HG03342 (cell line): ENCODE data around the gene MBLAC1.
"Not testable (repeated sequence)": the region's sequence is repeated elsewhere in the genome, so short reads cannot be mapped to it uniquely, and the experiment has no call there.

Experiments used
- ATAC-seq: cut with Tn5 transposase; IDR thresholded peaks from one replicate; pipeline ENCODE4 v1.9.1; 2021; ENCODE audit warnings: mild to moderate bottlenecking, moderate library complexity; ENCODE audit not compliant: unreplicated experiment

MBLAC1 gene

GRCh38 chr7:100122067-100122466 lies 4.7 kb upstream of the MBLAC1 start:
- ATAC-seq, result no peak

DNA sequence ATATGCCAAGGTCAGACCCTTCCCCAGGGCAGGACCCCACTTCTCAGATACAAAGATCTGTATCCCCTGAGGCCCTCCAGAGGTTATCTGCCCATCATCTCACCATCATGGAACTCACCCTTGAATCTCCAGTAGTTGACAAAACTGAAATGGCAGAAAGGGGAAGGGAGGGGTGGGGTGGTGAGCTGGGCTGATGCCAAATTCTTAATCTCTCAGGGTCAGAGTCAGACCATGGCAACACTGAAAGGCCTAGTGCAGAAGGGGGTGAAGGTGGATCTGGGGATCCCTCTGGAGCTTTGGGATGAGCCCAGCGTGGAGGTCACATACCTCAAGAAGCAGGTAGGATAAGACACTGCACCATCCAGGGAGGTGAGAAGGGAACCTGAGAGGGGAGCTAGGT lies 4.2 kb upstream of the MBLAC1 start:
- no peak for ATAC-seq

GRCh38 chr7:100124301-100125230 lies 2.2 kb upstream of the MBLAC1 start:
- ATAC-seq, result no peak

DNA sequence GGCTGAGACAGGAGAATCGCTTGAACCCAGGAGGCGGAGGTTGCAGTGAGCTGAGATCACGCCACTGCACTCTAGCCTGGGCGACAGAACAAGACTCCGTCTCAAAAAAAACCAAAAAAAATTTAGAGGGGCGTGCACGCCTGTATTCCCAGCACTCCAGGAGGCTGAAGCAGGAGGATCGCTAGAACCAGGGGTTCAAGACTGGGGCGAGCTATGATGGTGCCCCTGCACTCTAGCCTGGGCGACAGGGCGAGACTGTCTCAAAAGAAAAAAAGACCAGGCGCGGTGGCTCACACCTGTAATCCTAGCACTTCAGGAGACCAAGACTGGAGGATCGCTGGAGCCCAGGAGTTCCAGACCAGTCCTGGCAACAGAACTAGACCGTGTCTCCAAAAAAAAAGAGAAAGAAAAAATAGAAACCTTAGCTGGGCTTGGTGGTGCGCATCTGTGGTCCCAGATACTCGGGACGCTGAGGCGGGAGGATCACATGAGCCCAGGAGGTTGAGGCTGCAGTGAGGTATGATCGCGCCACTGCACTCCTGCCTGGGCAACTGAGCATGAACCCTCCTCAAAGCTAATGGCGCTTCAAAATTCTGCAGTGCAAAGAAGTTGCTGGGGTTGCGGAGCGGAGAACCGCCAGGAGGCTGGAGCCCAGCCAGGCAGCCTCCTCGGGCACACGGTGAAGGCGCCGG lies 382 bp upstream of the MBLAC1 start:
- no peak for ATAC-seq

DNA sequence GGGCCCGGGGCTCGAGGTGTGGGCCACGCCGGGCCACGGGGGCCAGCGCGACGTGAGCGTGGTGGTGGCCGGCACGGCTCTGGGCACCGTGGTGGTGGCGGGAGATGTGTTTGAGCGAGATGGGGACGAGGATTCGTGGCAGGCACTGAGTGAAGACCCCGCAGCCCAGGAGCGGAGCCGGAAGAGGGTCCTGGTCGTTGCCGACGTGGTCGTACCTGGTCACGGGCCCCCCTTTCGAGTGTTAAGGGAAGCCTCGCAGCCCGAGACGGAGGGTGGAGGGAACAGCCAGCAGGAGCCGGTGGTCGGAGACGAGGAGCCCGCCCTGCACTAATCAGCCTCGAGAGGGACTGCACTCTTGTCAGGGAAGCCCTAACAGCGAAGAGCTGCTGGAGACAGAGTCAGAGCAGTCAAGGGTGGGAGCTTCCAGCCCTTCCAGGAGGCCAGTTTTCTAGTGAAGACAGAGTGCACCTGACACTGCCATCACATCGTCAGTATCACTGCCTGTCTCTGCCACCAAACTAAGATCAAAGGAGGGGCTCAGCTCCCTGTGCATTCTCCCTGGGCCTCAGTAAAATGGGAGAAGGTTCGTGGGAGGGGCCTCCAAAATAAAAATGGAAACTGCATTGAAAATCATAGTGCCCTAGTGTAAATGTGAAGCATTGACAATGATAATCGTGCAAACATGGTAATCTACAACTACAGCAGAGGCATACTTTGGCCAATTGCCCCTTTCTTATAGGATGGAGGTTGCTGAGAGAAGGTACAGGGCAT lies 1.3 kb downstream of the MBLAC1 start:
- ATAC-seq, result no peak

DNA sequence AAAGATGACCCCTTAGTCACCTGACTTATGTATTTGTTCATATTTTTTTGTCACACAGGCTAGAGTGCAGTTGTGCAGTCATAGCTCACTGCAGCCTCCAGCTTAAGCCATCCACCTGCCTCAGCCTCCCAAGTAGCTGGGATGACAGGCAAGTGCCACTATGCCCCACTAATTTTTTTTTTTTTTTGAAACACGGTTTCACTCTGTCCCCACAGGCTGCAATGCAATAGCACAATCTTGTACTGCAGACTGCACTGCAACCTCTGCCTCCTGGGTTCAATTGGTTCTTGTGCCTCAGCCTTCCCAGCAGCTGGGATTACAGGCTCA lies 1.8 kb downstream of the MBLAC1 start:
- no peak for ATAC-seq

- not testable (repeated sequence) for ATAC-seq
Observed at GRCh38 chr7:100130220-100130607, 3.4 kb downstream of the MBLAC1 start.

DNA sequence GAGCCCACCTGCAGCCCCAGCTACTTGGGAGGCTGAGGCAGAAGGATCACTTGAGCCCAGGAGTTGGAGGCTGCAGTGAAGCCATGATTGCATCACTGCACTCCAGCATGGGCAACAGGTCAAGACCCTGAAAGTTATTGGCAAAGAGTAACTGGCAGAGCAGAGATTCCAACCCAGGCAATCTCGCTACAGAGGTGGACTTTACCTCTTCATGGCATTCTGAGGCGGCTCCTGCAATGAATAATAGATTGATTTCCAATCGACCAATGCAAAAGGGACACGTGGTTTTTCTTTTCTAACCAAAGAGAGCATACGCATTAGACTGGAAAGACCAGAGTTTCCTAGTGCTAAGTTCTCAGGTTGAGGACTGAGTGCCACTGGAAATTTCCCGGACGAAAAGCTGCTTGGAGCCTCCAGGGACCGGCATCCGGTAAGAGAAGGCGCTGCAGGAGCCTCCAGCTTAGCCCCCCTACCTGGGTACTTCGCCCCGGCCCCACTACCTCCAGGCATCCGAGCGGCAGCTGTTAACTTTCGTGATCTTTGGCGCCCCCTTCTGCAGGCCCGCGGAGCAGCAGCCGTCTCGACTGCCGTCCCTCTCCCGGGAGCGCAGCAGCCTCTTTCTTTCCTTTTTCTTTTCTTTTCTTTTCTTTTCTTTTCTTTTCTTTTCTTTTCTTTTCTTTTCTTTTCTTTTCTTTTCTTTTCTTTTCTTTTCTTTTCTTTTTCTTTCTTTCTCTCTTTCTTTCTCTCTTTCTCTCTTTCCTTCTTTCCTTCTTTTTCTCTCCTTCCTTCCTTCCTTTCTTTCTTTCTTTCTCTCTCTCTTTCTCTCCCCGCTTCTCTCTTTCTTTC lies 4.1 kb downstream of the MBLAC1 start:
- no peak for ATAC-seq

- ATAC-seq, result no peak
Observed at GRCh38 chr7:100132126-100132525, 5.4 kb downstream of the MBLAC1 start.

DNA sequence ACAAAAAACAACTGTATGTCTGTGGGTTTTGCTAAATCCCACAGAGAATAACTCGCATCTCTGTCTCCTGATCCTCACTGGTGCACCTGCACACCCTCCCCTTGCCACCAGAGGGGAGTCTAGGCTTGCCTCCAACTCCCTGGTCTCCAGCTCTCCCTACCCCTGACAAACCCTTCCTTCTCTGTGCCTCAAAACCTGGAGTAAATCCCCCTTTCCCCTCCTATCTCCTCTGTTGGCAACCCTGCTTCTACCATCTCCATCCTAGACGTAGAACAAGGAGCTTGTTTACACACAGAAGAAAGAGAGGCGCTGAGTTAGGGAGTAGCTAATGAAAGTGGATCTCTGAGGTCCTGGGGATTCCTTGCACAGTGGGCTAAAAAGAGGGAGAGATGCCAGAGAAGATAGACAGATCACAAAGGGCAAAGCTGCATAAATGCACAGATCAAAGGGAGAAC lies 6.0 kb downstream of the MBLAC1 start:
- peak; percentile 54 for ATAC-seq

- no peak for ATAC-seq
Observed at GRCh38 chr7:100137851-100138760, 11.3 kb downstream of the MBLAC1 start.

DNA sequence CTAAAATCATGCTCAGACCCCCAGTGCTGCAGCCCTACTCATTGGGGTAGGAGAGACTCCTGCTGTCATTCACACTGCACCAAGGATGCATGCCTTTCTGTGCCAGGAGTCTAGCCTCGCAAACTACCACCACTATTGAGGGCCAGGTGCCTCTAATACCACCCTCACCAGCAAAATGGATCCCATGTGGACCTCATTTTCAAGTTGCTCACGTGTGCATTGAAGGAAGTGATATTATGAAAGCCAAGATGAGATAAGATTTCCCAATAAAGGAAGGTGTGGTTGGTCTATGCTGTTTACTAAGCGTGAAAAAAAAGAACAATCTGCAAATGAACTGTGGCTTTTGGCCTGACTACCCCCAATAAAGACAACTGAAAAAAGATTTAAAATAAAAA lies 14.8 kb downstream of the MBLAC1 start:
- ATAC-seq, result no peak

DNA sequence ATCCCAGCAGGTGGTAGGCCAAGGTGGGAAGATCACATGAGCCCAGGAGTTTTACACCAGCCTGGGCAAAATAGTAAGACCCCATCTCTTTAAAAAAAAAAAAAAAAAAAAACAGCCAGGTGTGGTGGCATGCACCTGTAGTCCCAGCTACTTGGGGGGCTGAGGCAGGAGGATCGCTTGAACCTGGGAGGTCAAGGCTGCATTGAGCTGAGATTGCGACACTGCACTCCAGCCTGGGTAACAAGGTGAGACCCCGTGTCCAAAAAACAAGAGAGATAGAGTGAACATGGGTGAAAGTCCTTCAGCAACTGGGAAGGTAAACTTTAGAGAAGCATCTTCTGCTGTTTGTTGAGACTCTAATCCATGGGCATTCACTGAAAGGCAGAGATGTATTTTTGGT lies 15.7 kb downstream of the MBLAC1 start:
- no peak for ATAC-seq

DNA sequence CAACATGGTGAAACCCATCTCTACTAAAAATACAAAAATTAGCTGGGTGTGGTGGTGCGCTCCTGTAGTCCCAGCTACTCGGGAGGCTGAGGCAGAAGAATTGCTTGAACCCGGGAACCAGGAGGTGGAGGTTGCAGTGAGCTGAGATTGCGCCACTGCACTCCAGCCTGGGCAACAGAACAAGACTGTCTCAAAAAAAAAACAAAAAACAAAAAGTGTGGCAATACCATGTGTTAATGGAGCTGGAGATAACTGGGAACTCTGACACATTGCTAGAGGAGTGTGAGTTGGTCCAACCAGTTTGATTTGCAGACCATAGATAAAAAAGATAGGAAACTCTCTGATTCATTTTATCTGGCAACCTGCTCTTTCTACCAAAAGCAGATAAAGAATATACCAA lies 19.6 kb downstream of the MBLAC1 start:
- not testable (repeated sequence) for ATAC-seq

DNA sequence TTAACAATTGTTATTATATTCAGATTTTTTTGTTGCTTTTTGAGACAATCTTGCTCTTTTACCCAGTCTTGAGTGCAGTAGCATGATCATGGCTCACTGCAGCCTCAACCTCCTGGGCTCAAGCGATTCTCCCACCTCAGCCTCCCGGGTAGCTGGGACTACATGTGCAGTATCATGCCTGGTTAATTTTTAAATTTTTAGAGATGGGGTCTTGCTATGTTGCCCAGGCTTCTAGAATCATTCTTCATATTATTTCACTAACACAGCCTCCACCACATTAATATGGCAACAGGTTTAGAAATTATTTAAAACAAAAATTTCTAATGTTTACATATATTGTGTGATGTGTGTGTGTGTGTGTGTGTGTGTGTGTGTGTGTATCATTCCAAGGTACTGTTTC lies 20.5 kb downstream of the MBLAC1 start:
- no peak for ATAC-seq

GRCh38 chr7:100148225-100148558 lies 21.4 kb downstream of the MBLAC1 start:
- ATAC-seq, result no peak

- peak; percentile 96 for ATAC-seq
Observed at GRCh38 chr7:100148559-100149328, 22.0 kb downstream of the MBLAC1 start, which contains the start of gene LAMTOR4. TSS of gene LAMTOR4 (plus strand) at chr7:100148918. CDS start at chr7:100148973, 55 bp downstream.

- ATAC-seq, result no peak
Observed at GRCh38 chr7:100152404-100152803, 25.6 kb downstream of the MBLAC1 start.
